GM12873 (cell line): ENCODE data around the gene LILRB5.
A peak's percentile ranks its signal among the peaks of the same experiment; 100 is the strongest.

Experiments
- CTCF ChIP-seq: IDR thresholded peaks from 2 replicates; pipeline ENCODE4 v1.5.1; 2012; ENCODE audit warnings: low read depth, mild to moderate bottlenecking, moderate library complexity, low read length, control low read depth; ENCODE audit not compliant: insufficient read depth; ENCODE audit errors: missing control alignments

LILRB5 gene

GRCh38 chr19:54257116-54257480 is at the start of gene LILRB5:
Gene LILRB5, minus strand, starts transcription at chr19:54257273. Its CDS starts 80 bp downstream, at chr19:54257193.
- no peak for TF ChIP-seq CTCF

- no peak for TF ChIP-seq CTCF
Observed at GRCh38 chr19:54305141-54305540, 48.1 kb upstream of the LILRB5 start.

- no peak for TF ChIP-seq CTCF
Observed at GRCh38 chr19:54302257-54302656, 45.2 kb upstream of the LILRB5 start.

DNA sequence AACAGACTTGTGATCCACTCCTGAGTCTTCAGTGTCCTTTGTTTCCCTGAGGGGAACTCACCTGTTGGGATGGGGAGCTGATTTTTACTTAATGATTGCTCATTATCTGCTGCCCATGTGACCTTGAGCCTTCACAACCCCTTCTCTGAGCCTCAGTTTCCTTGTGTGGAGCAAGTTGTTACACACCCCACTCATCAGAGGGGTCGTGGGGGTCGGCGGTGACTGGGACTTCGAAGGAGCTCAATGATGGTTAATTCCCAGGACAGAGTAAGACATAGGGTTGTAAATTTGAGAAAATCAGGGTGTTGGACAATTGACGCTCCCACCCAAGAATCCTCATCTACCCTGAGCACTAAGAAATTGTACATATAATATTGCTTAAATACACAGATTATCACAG is 42.4 kb upstream of the LILRB5 start:
- no peak for TF ChIP-seq CTCF

DNA sequence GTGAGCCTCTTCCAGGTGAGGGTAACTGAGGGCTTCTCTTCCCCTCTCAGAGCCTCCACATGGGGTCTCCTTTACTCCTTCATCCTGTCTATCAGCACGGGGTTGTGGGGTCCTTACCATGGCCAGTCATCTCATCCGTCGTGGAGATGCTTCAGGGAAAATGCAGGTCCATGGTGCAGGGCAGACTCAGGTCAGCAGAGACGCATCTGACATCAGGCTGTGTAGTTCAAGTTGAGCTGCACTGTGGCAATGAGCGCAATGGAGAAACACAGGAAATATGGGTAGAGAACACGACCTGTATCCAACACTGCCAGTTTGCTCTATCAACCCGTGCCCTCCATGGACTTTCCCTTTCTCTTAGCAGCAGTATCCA is 42.0 kb upstream of the LILRB5 start:
- TF ChIP-seq CTCF, result no peak

- no peak for TF ChIP-seq CTCF
Observed at GRCh38 chr19:54298357-54299125, 41.5 kb upstream of the LILRB5 start.

DNA sequence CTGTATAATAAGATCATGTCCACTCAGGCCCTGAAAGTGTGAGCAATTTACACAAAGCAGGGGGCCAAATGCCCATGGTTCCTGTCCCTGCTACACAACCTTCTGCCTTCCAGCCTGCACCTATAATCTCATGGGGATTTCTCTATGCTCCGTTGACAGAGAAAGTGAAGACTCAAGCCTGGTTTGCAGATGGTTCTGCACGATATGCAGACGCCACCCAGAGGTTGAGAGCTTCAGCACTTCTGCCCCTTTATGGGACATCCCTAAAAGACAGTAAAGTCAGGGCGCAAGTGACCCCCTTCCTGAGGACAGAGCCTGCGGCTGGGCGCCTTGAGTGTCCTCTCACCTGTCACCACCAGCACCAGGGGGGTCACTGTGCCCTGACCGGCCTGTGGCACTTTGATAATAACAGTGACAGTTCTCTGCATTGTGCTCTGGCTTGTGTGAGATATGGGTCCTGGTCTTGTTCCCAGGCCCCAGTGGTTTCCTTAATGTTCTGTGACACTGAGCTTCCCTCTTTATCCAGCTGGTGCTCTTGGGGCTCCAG is 40.8 kb upstream of the LILRB5 start:
- peak; percentile 36 for TF ChIP-seq CTCF
